ENCODE data around the gene TBPL1.

DNA sequence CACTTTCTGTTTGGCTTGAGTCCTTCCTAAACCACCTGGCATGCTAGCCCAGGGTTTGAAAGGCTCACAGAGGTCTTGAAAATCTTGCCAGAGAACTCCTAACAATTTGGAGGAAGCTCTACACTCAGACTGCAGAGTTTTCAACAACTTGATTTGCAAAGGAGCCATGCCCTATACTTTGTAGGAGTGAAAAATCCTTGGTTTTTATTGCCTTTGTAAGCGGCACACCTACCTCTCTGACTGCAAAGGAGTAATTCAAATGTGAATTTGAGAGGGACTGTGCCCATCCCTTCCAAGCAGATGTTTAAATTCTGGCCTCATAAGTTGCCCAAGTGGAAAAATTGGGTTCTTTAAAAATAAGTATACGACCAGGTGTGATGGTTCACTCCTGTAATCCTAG, 58.0 kb downstream of the TBPL1 start:
- TF ChIP-seq ZNF232 (CRISPR knock-in tag; IDR thresholded peaks at IDR 0.05) (no peak), ELF4 (CRISPR knock-in tag; IDR thresholded peaks at IDR 0.05; ENCODE audit: low read depth) (no peak), ATF1 (CRISPR knock-in tag; IDR thresholded peaks at IDR 0.05) (no peak), FOXP1 (CRISPR knock-in tag; IDR thresholded peaks at IDR 0.05; ENCODE audit: borderline replicate concordance) (no peak), CTCF (IDR thresholded peaks at IDR 0.05) (no peak), MAX (CRISPR knock-in tag; IDR thresholded peaks at IDR 0.05) (no peak), ZNF532 (CRISPR knock-in tag; IDR thresholded peaks at IDR 0.05; ENCODE audit: borderline replicate concordance) (no peak), PRRX2 (CRISPR knock-in tag; IDR thresholded peaks at IDR 0.05) (no peak)
